Panc1 (cell line): Measurements from ENCODE around the gene FPGS.

Experiments
- CTCF ChIP-seq: fragments of 450-650 bp; IDR thresholded peaks from 2 replicates; pipeline ENCODE4 v1.5.1; 2017; ENCODE audit warnings: mild to moderate bottlenecking
- POLR2AphosphoS5 ChIP-seq: IDR thresholded peaks from 2 replicates; pipeline ENCODE4 v1.6.1; 2012; ENCODE audit warnings: mild to moderate bottlenecking, low read depth, low read length, moderate library complexity
- REST ChIP-seq, 2 experiments: IDR thresholded peaks; 2 replicates each; pipeline ENCODE4 v1.6.1; 2011 to 2012; ENCODE audit warnings: low read depth in 2 of 2, control low read depth in 1 of 2, low read length in 1 of 2, mild to moderate bottlenecking in 1 of 2, moderate library complexity in 1 of 2; ENCODE audit not compliant: insufficient read depth in 1 of 2
- SIN3A ChIP-seq: IDR thresholded peaks from 2 replicates; pipeline ENCODE4 v1.6.1; 2012; ENCODE audit warnings: low read depth, mild to moderate bottlenecking, low read length, moderate library complexity, borderline replicate concordance; ENCODE audit not compliant: insufficient read depth

- TF ChIP-seq CTCF (no peak), POLR2AphosphoS5 (no peak), REST (IDR thresholded peaks at IDR 0.05; ENCODE audit: insufficient read depth in 1 of 2, low read depth in 2 of 2, low read length in 1 of 2) (no peak), SIN3A (no peak)
Observed at GRCh38 chr9:127809002-127809539, 6.4 kb downstream of the FPGS start.
